ENCODE results near the gene CPNE8. TPM values are rescaled to one million over a fixed set of nuclear protein-coding genes. Genes with fewer than 3 reads are reported as not detected.

The CPNE8 gene
- total RNA-seq, 2 donors from 2014 or later = 7.6 to 9.6 TPM

- 47 to 57% methylated on average over 6 of the region's 6 CpGs for WGBS, 2 donors
- no peak for DNase-seq
- no peak overlapping the region for H3K4me3 ChIP-seq
- H3K27ac ChIP-seq = no peak overlapping the region
- TF ChIP-seq POLR2A (IDR thresholded peaks at IDR 0.05) = no peak
- no peaks in the 10 kb centered on the region for H3K4me1 ChIP-seq
- no peaks in the 10 kb centered on the region for H3K36me3 ChIP-seq (replicated peaks in 1 of 2; ENCODE audit: insufficient read depth in 1 of 2, low read depth in 2 of 2)
- ATAC-seq = no peak
- H3K27me3 ChIP-seq = no peaks in the 10 kb centered on the region
- no peaks in the 10 kb centered on the region for H3K9me3 ChIP-seq
- intact Hi-C loops (cut with DNase I) = no loop called here
Measured at GRCh38 chr12:38713294-38713693, 192.1 kb downstream of the CPNE8 start.

DNA sequence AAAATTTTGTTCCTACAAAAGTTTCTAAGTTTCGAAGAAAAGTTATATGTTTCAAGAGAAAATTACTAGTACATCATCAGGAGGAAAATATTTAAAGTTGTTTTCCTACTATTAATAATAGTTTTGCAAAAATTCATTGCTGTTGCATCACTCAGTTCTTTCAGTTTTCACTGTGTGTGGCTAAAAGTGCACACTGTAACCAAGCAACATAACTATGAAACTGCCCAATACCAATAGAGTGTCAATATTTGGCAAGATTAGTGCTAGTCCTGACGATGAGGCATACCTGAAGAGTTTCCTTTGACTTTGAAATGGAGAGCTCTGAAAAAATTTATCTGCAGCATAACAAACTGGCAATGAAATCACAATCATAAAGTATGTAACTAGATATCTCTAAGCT lies 194.3 kb downstream of the CPNE8 start:
- intact Hi-C loops (cut with DNase I) = no loop called here
- ATAC-seq = no peak
- no peaks in the 10 kb centered on the region for H3K4me1 ChIP-seq
- TF ChIP-seq, protein P1, sequence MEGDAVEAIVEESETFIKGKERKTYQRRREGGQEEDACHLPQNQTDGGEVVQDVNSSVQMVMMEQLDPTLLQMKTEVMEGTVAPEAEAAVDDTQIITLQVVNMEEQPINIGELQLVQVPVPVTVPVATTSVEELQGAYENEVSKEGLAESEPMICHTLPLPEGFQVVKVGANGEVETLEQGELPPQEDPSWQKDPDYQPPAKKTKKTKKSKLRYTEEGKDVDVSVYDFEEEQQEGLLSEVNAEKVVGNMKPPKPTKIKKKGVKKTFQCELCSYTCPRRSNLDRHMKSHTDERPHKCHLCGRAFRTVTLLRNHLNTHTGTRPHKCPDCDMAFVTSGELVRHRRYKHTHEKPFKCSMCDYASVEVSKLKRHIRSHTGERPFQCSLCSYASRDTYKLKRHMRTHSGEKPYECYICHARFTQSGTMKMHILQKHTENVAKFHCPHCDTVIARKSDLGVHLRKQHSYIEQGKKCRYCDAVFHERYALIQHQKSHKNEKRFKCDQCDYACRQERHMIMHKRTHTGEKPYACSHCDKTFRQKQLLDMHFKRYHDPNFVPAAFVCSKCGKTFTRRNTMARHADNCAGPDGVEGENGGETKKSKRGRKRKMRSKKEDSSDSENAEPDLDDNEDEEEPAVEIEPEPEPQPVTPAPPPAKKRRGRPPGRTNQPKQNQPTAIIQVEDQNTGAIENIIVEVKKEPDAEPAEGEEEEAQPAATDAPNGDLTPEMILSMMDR (IDR thresholded peaks at IDR 0.05) = no peak
- no peak for TF ChIP-seq POLR2A (IDR thresholded peaks at IDR 0.05)
- no peak overlapping the region for H3K27ac ChIP-seq
- no peak for DNase-seq
- no peaks in the 10 kb centered on the region for H3K27me3 ChIP-seq
- H3K4me3 ChIP-seq = no peak overlapping the region
- 40 to 42% methylated on average over 2 of the region's 2 CpGs for WGBS, 2 donors
- H3K36me3 ChIP-seq (replicated peaks in 1 of 2; ENCODE audit: insufficient read depth in 1 of 2, low read depth in 2 of 2) = no peaks in the 10 kb centered on the region
- no peaks in the 10 kb centered on the region for H3K9me3 ChIP-seq

DNA sequence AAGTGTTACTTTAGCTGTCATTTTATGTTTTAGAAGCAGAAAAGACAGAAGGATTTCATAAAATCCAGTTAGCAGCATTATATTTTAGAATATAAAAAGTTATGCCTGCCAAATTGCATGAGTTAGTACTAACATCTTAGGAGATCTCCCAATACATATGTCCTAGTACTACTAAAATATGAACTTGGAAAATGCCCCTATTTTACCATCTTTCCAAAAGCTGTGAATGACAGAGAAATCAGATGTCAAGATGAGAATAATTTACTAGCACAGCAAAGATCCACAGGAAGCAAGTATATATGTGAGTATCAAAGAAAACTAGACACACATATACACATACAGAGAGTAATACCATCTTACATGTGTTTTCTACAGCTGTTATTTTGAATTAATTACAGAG lies 196.9 kb downstream of the CPNE8 start:
- Histone ChIP-seq H3K4me1 (no peaks in the 10 kb centered on the region), H3K9me3 (no peaks in the 10 kb centered on the region), H3K36me3 (replicated peaks in 1 of 2; ENCODE audit: insufficient read depth in 1 of 2, low read depth in 2 of 2) (no peaks in the 10 kb centered on the region), H3K4me3 (no peak overlapping the region), H3K27me3 (no peaks in the 10 kb centered on the region), H3K27ac (no peak overlapping the region)
- DNase-seq = no peak
- intact Hi-C loops (cut with DNase I) = no loop called here
- no peak for ATAC-seq
- no peak for TF ChIP-seq POLR2A (IDR thresholded peaks at IDR 0.05)
- TF ChIP-seq, protein P1 (IDR thresholded peaks at IDR 0.05) = no peak

GRCh38 chr12:38707648-38708047 lies 197.7 kb downstream of the CPNE8 start:
- TF ChIP-seq, protein P1 (IDR thresholded peaks at IDR 0.05) = no peak
- no peak for TF ChIP-seq POLR2A (IDR thresholded peaks at IDR 0.05)
- no peaks in the 10 kb centered on the region for H3K27me3 ChIP-seq
- intact Hi-C loops (cut with DNase I) = no loop called here
- ATAC-seq (no peak), DNase-seq (no peak)
- 77 to 82% methylated on average over 1 of the region's 1 CpG for WGBS, 2 donors
- H3K4me1 ChIP-seq = no peaks in the 10 kb centered on the region
- no peak overlapping the region for H3K4me3 ChIP-seq
- H3K36me3 ChIP-seq (replicated peaks in 1 of 2; ENCODE audit: insufficient read depth in 1 of 2, low read depth in 2 of 2) = no peaks in the 10 kb centered on the region
- no peaks in the 10 kb centered on the region for H3K9me3 ChIP-seq
- no peak overlapping the region for H3K27ac ChIP-seq

- H3K4me3 ChIP-seq = no peak overlapping the region
- TF ChIP-seq, protein P1 (IDR thresholded peaks at IDR 0.05) = no peak
- TF ChIP-seq POLR2A (IDR thresholded peaks at IDR 0.05) = no peak
- intact Hi-C loops (cut with DNase I) = no loop called here
- H3K4me1 ChIP-seq = no peaks in the 10 kb centered on the region
- H3K27ac ChIP-seq = no peak overlapping the region
- H3K9me3 ChIP-seq = no peaks in the 10 kb centered on the region
- DNase-seq (no peak), ATAC-seq (no peak)
- H3K27me3 ChIP-seq = no peaks in the 10 kb centered on the region
- H3K36me3 ChIP-seq (replicated peaks in 1 of 2; ENCODE audit: insufficient read depth in 1 of 2, low read depth in 2 of 2) = no peaks in the 10 kb centered on the region
- 83 to 85% methylated on average over 1 of the region's 1 CpG for WGBS, 2 donors
Measured at GRCh38 chr12:38697289-38697688, 208.1 kb downstream of the CPNE8 start.

Measured in body of pancreas (tissue), 4 donors.